Amygdala (tissue), 56 donors: ENCODE data around the gene SLC25A4.
"Not testable (repeated sequence)": the region's sequence is repeated elsewhere in the genome, so short reads cannot be mapped to it uniquely, and the experiment has no call there.

Source experiments
- DNase-seq, 56 donors: peaks; one replicate each; lab custom pipeline; 2025; lab: John Stamatoyannopoulos, UW

SLC25A4 gene

GRCh38 chr4:185142912-185143600, at the start of gene SLC25A4:
Gene SLC25A4, plus strand, starts transcription at chr4:185143266. Its CDS starts 107 bp downstream, at chr4:185143373.
- DNase-seq = peak; percentile 39 to 94 (median 82)

GRCh38 chr4:185093603-185094002, 49.5 kb upstream of the SLC25A4 start:
- DNase-seq = no peak

GRCh38 chr4:185096032-185096653, 46.9 kb upstream of the SLC25A4 start:
- peak in 6 of 56 donors; percentile 2 to 57 (median 10) for DNase-seq

- no peak for DNase-seq
Measured at GRCh38 chr4:185098474-185098873, 44.6 kb upstream of the SLC25A4 start.

GRCh38 chr4:185099024-185099682, 43.9 kb upstream of the SLC25A4 start:
- no peak for DNase-seq

GRCh38 chr4:185099940-185100339, 43.1 kb upstream of the SLC25A4 start:
- DNase-seq = no peak

GRCh38 chr4:185100423-185100822, 42.6 kb upstream of the SLC25A4 start:
- DNase-seq = no peak

- DNase-seq = no peak
Measured at GRCh38 chr4:185101354-185101890, 41.6 kb upstream of the SLC25A4 start.

GRCh38 chr4:185104733-185105132, 38.3 kb upstream of the SLC25A4 start:
- DNase-seq = no peak

- no peak for DNase-seq
Measured at GRCh38 chr4:185106353-185106752, 36.7 kb upstream of the SLC25A4 start.

GRCh38 chr4:185107574-185107973, 35.5 kb upstream of the SLC25A4 start:
- not testable (repeated sequence) for DNase-seq

- DNase-seq = no peak
Measured at GRCh38 chr4:185108185-185108584, 34.9 kb upstream of the SLC25A4 start.

- no peak for DNase-seq
Measured at GRCh38 chr4:185108669-185109068, 34.4 kb upstream of the SLC25A4 start.

- no peak for DNase-seq
Measured at GRCh38 chr4:185109736-185110135, 33.3 kb upstream of the SLC25A4 start.

- DNase-seq = no peak
Measured at GRCh38 chr4:185110375-185110823, 32.7 kb upstream of the SLC25A4 start.

GRCh38 chr4:185112104-185112503, 31.0 kb upstream of the SLC25A4 start:
- DNase-seq = no peak

GRCh38 chr4:185113340-185113739, 29.7 kb upstream of the SLC25A4 start:
- no peak for DNase-seq

- DNase-seq = no peak
Measured at GRCh38 chr4:185115827-185116232, 27.2 kb upstream of the SLC25A4 start.

- DNase-seq = no peak
Measured at GRCh38 chr4:185117300-185117934, 25.6 kb upstream of the SLC25A4 start.

GRCh38 chr4:185118876-185119275, 24.2 kb upstream of the SLC25A4 start:
- no peak for DNase-seq

GRCh38 chr4:185119467-185119866, 23.6 kb upstream of the SLC25A4 start:
- not testable (repeated sequence) for DNase-seq
